Dedifferentiated amniotic fluid mesenchymal stem cell (primary cell): ENCODE data around the gene CARMIL1.

Experiments used
- DNase-seq: peaks from one replicate; pipeline ENCODE4 v3.0.0-alpha.2; 2016; ENCODE audit errors: extremely low spot score

The CARMIL1 gene

GRCh38 chr6:25649611-25650010 lies 370.4 kb downstream of the CARMIL1 start:
- no peak for DNase-seq

GRCh38 chr6:25652007-25652515 lies 372.9 kb downstream of the CARMIL1 start, which contains the start of gene SCGN:
Gene SCGN, plus strand, starts transcription at chr6:25652215. Its CDS starts 189 bp downstream, at chr6:25652404.
- no peak for DNase-seq

GRCh38 chr6:25655723-25656122 lies 376.5 kb downstream of the CARMIL1 start:
- no peak for DNase-seq

- DNase-seq, result no peak
Observed at GRCh38 chr6:25659633-25660368, 380.6 kb downstream of the CARMIL1 start.

GRCh38 chr6:25660512-25660911 lies 381.3 kb downstream of the CARMIL1 start:
- DNase-seq, result no peak

GRCh38 chr6:25661129-25661779 lies 382.1 kb downstream of the CARMIL1 start:
- DNase-seq, result no peak

- DNase-seq, result no peak
Observed at GRCh38 chr6:25665455-25665854, 386.3 kb downstream of the CARMIL1 start.

- no peak for DNase-seq
Observed at GRCh38 chr6:25669413-25669812, 390.2 kb downstream of the CARMIL1 start.
